HCT116 (cell line): ENCODE results near the gene TCP11L2. TPM values are rescaled to one million over a fixed set of nuclear protein-coding genes. Genes with fewer than 3 reads are reported as not detected.

Source experiments
- ATAC-seq: fragments of 200-7000 bp; cut with Tn5 transposase; 2 replicates; pipeline ENCODE4 v1.9.1; 2020; ENCODE audit warnings: mild to moderate bottlenecking, moderate library complexity
- BruUV-seq: library from RNA; stranded (reverse); fragments of 400-500 nt; replicated peaks from 2 replicates; lab custom pipeline; 2021; lab: Mats Ljungman, UMichigan
- CTCF ChIA-PET: fragments of 300-600 bp; sonication (Branson Sonifier 250); formaldehyde crosslinking; loops from one replicate; lab custom pipeline; 2021; ENCODE audit warnings: antibody characterized with exemption; lab: Charles Lee
- POLR2A ChIA-PET: fragments of 300-600, 350-600 bp; sonication (Branson Sonifier 250); formaldehyde crosslinking; loops from one replicate; lab custom pipeline; 2021; ENCODE audit warnings: antibody characterized with exemption; lab: Charles Lee
- RAD21 ChIA-PET, 2 experiments: fragments of 300-600 bp; sonication (Branson Sonifier 250); formaldehyde crosslinking; loops; one replicate each; lab custom pipeline; 2023; ENCODE audit warnings: low total read pairs in 2 of 2; ENCODE audit not compliant: uncharacterized antibody in 2 of 2, unreplicated experiment in 2 of 2, low non-redundant PET in 1 of 2; lab: Charles Lee
- DNase-seq: peaks from one replicate; pipeline ENCODE4 v3.0.0-alpha.2; 2010; ENCODE audit warnings: low read depth, low spot score
- H2AFZ ChIP-seq: fragments of 200-600 bp; shearing (Covaris generic), sonication (generic); 2 replicates; pipeline ENCODE4 v1.6.1; 2017; ENCODE audit warnings: low read depth, mixed run types, mixed read lengths, antibody characterized with exemption, low read length; ENCODE audit not compliant: poor library complexity, severe bottlenecking
- H3K27ac ChIP-seq: 2 replicates; pipeline ENCODE4 v1.5.1; 2012; ENCODE audit warnings: low read depth, low read length
- H3K27me3 ChIP-seq: fragments of 200-600 bp; sonication (generic); 2 replicates; pipeline ENCODE4 v1.6.1; 2016; ENCODE audit warnings: mixed run types, low read length, mixed read lengths; ENCODE audit not compliant: insufficient read depth
- H3K36me3 ChIP-seq, 2 experiments: fragments of 200-500 bp in 1 of 2; fragments of 200-600 bp in 1 of 2; sonication (Bioruptor generic) in 1 of 2; sonication (generic) in 1 of 2; 2 replicates each; pipeline versions ENCODE4 v1.5.1 to v1.6.1; 2014 to 2016; ENCODE audit warnings: low read length in 2 of 2, inconsistent platforms in 1 of 2, mixed read lengths in 1 of 2, mixed run types in 1 of 2; ENCODE audit not compliant: insufficient read depth in 2 of 2, control insufficient read depth in 1 of 2
- H3K4me1 ChIP-seq, 2 experiments: fragments of 200-600 bp in 1 of 2; sonication (generic) in 1 of 2; 2 replicates each; pipeline versions ENCODE4 v1.5.1 to v1.6.1; 2012 to 2017; ENCODE audit warnings: low read length in 2 of 2, inconsistent platforms in 1 of 2, mild to moderate bottlenecking in 1 of 2, mixed read lengths in 1 of 2, mixed run types in 1 of 2, moderate library complexity in 1 of 2; ENCODE audit not compliant: insufficient read depth in 2 of 2, control insufficient read depth in 1 of 2
- H3K4me2 ChIP-seq: fragments of 200-600 bp; sonication (generic); 2 replicates; pipeline ENCODE4 v1.6.1; 2017; ENCODE audit warnings: mixed run types, low read length, mixed read lengths
- H3K4me3 ChIP-seq, 2 experiments: fragments of 200-600 bp in 1 of 2; sonication (generic) in 1 of 2; replicated peaks in 1 of 2; 2 replicates each; pipeline ENCODE4 v1.5.1; 2011 to 2016; ENCODE audit warnings: low read length in 2 of 2, control low read depth in 1 of 2, low read depth in 1 of 2, mild to moderate bottlenecking in 1 of 2, mixed read lengths in 1 of 2, mixed run types in 1 of 2
- H3K79me2 ChIP-seq: fragments of 200-600 bp; sonication (generic); 2 replicates; pipeline ENCODE4 v1.6.1; 2017; ENCODE audit warnings: mild to moderate bottlenecking, mixed run types, low read length, moderate library complexity, mixed read lengths; ENCODE audit not compliant: insufficient read depth
- H3K9ac ChIP-seq: fragments of 200-600 bp; sonication (generic); 2 replicates; pipeline ENCODE4 v1.6.1; 2016; ENCODE audit warnings: low read length, mixed read lengths
- H3K9me2 ChIP-seq: fragments of 200-600 bp; sonication (generic), shearing (Covaris generic); 2 replicates; pipeline ENCODE4 v1.6.1; 2017; ENCODE audit warnings: mixed run types, mild to moderate bottlenecking, moderate library complexity; ENCODE audit not compliant: insufficient read depth
- H3K9me3 ChIP-seq, 2 experiments: fragments of 200-500 bp in 1 of 2; fragments of 200-600 bp in 1 of 2; sonication (Bioruptor generic) in 1 of 2; sonication (generic) in 1 of 2; 2 replicates each; pipeline ENCODE4 v1.6.1; 2014 to 2017; ENCODE audit warnings: low read length in 2 of 2, mixed read lengths in 2 of 2, inconsistent platforms in 1 of 2, low read depth in 1 of 2, mild to moderate bottlenecking in 1 of 2, mixed run types in 1 of 2, moderate library complexity in 1 of 2; ENCODE audit not compliant: control insufficient read depth in 1 of 2, insufficient read depth in 1 of 2
- H4K20me1 ChIP-seq: fragments of 200-600 bp; sonication (generic), shearing (Covaris generic); 2 replicates; pipeline ENCODE4 v1.6.1; 2017; ENCODE audit warnings: mixed run types, mild to moderate bottlenecking, moderate library complexity; ENCODE audit not compliant: insufficient read depth
- CEBPB ChIP-seq: IDR thresholded peaks from 2 replicates; pipeline ENCODE4 v1.6.1; 2012; ENCODE audit warnings: low read depth
- EGR1 ChIP-seq: IDR thresholded peaks from 2 replicates; pipeline ENCODE4 v1.6.1; 2012; ENCODE audit warnings: low read depth
- ELF1 ChIP-seq: IDR thresholded peaks from 2 replicates; pipeline ENCODE4 v1.6.1; 2012; ENCODE audit warnings: low read depth, borderline replicate concordance
- EZH2 ChIP-seq: fragments of 200-600 bp; sonication (generic); IDR thresholded peaks from 2 replicates; pipeline ENCODE4 v1.6.1; 2017; ENCODE audit warnings: antibody characterized with exemption, mixed run types
- EZH2phosphoT487 ChIP-seq: fragments of 200-600 bp; IDR thresholded peaks from 2 replicates; pipeline ENCODE4 v1.6.1; 2018; ENCODE audit warnings: antibody characterized with exemption, borderline replicate concordance
- FOSL1 ChIP-seq: IDR thresholded peaks from 2 replicates; pipeline ENCODE4 v1.6.1; 2012; ENCODE audit warnings: low read depth
- JUND ChIP-seq: IDR thresholded peaks from 2 replicates; pipeline ENCODE4 v1.6.1; 2012
- MAX ChIP-seq: IDR thresholded peaks from 2 replicates; pipeline ENCODE4 v1.6.1; 2012
- POLR2A ChIP-seq: IDR thresholded peaks from 2 replicates; pipeline ENCODE4 v1.7.0; 2011; ENCODE audit warnings: borderline replicate concordance; ENCODE audit not compliant: insufficient read depth, insufficient read length; ENCODE audit errors: extremely low read depth
- RAD21 ChIP-seq: IDR thresholded peaks from 2 replicates; pipeline ENCODE4 v1.6.1; 2012; ENCODE audit warnings: low read depth, mild to moderate bottlenecking
- SIN3A ChIP-seq: IDR thresholded peaks from 2 replicates; pipeline ENCODE4 v1.6.1; 2012; ENCODE audit warnings: low read depth
- SP1 ChIP-seq: IDR thresholded peaks from 2 replicates; pipeline ENCODE4 v1.6.1; 2012; ENCODE audit warnings: low read depth
- TCF7L2 ChIP-seq: IDR thresholded peaks from 2 replicates; pipeline ENCODE4 v1.7.0; 2011; ENCODE audit warnings: borderline replicate concordance, inconsistent platforms; ENCODE audit not compliant: insufficient read depth, insufficient read length; ENCODE audit errors: extremely low read depth
- YY1 ChIP-seq: IDR thresholded peaks from 2 replicates; pipeline ENCODE4 v1.6.1; 2011; ENCODE audit warnings: low read length, low read depth, moderate library complexity, mild to moderate bottlenecking; ENCODE audit not compliant: insufficient replicate concordance; ENCODE audit errors: extremely low read depth
- ZFX ChIP-seq: fragments of 450-650 bp; IDR thresholded peaks from 2 replicates; pipeline ENCODE4 v1.6.1; 2017
- ZNF274 ChIP-seq: fragments of 200-500 bp; sonication (Bioruptor generic); IDR thresholded peaks from 2 replicates; pipeline ENCODE4 v1.6.1; 2014; ENCODE audit warnings: mild to moderate bottlenecking, low read depth, low read length, inconsistent platforms
- intact Hi-C: fragments of 100-400 bp; cut with micrococcal nuclease; formaldehyde crosslinking; loops from 2 replicates; pipeline ENCODE4 v1.10.0; 2022
- total RNA-seq: library from RNA; stranded (reverse); gene quantifications from one replicate; pipeline ENCODE4 v1.2.1, GENCODE V29; 2021; ENCODE audit not compliant: unreplicated experiment
- TF ChIP-seq, protein P1 (sequence below), 3 experiments: fragments of 200-600 bp in 1 of 3; sonication (generic) in 1 of 3; IDR thresholded peaks in 2 of 3; conservative IDR thresholded peaks in 1 of 3; 2 replicates each; pipeline ENCODE4 v1.5.1; 2012 to 2017; ENCODE audit warnings: low read depth in 2 of 3, low read length in 2 of 3, antibody characterized with exemption in 1 of 3, borderline replicate concordance in 1 of 3, control low read depth in 1 of 3, mild to moderate bottlenecking in 1 of 3, mixed read lengths in 1 of 3, mixed run types in 1 of 3, moderate library complexity in 1 of 3; ENCODE audit not compliant: insufficient read depth in 1 of 3
- TF ChIP-seq, protein P2 (sequence below): IDR thresholded peaks from 2 replicates; pipeline ENCODE4 v1.6.1; 2012; ENCODE audit warnings: low read depth
- TF ChIP-seq, protein P3 (sequence below): IDR thresholded peaks from 2 replicates; pipeline ENCODE4 v1.6.1; 2011; ENCODE audit warnings: mild to moderate bottlenecking, low read length, moderate library complexity; ENCODE audit not compliant: insufficient replicate concordance; ENCODE audit errors: extremely low read depth

Gene TCP11L2
- total RNA-seq, 1 experiment from 2014 or later = 14.4 TPM

GRCh38 chr12:106332536-106332935 is 30.0 kb downstream of the TCP11L2 start:
- H3K27me3 ChIP-seq = no peaks in the 10 kb centered on the region
- no peak for DNase-seq
- no peaks in the 10 kb centered on the region for H3K9me2 ChIP-seq
- no TSS peak for BruUV-seq
- TF ChIP-seq, protein P1, sequence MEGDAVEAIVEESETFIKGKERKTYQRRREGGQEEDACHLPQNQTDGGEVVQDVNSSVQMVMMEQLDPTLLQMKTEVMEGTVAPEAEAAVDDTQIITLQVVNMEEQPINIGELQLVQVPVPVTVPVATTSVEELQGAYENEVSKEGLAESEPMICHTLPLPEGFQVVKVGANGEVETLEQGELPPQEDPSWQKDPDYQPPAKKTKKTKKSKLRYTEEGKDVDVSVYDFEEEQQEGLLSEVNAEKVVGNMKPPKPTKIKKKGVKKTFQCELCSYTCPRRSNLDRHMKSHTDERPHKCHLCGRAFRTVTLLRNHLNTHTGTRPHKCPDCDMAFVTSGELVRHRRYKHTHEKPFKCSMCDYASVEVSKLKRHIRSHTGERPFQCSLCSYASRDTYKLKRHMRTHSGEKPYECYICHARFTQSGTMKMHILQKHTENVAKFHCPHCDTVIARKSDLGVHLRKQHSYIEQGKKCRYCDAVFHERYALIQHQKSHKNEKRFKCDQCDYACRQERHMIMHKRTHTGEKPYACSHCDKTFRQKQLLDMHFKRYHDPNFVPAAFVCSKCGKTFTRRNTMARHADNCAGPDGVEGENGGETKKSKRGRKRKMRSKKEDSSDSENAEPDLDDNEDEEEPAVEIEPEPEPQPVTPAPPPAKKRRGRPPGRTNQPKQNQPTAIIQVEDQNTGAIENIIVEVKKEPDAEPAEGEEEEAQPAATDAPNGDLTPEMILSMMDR (IDR thresholded peaks at IDR 0.05 in 2 of 3, conservative IDR thresholded peaks at IDR 0.05 in 1 of 3; ENCODE audit: borderline replicate concordance in 1 of 3, insufficient read depth in 1 of 3, low read depth in 2 of 3, low read length in 2 of 3) = no peak
- no peak for TF ChIP-seq MAX
- TF ChIP-seq, protein P2, sequence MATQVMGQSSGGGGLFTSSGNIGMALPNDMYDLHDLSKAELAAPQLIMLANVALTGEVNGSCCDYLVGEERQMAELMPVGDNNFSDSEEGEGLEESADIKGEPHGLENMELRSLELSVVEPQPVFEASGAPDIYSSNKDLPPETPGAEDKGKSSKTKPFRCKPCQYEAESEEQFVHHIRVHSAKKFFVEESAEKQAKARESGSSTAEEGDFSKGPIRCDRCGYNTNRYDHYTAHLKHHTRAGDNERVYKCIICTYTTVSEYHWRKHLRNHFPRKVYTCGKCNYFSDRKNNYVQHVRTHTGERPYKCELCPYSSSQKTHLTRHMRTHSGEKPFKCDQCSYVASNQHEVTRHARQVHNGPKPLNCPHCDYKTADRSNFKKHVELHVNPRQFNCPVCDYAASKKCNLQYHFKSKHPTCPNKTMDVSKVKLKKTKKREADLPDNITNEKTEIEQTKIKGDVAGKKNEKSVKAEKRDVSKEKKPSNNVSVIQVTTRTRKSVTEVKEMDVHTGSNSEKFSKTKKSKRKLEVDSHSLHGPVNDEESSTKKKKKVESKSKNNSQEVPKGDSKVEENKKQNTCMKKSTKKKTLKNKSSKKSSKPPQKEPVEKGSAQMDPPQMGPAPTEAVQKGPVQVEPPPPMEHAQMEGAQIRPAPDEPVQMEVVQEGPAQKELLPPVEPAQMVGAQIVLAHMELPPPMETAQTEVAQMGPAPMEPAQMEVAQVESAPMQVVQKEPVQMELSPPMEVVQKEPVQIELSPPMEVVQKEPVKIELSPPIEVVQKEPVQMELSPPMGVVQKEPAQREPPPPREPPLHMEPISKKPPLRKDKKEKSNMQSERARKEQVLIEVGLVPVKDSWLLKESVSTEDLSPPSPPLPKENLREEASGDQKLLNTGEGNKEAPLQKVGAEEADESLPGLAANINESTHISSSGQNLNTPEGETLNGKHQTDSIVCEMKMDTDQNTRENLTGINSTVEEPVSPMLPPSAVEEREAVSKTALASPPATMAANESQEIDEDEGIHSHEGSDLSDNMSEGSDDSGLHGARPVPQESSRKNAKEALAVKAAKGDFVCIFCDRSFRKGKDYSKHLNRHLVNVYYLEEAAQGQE = no peak
- no peak for TF ChIP-seq SP1
- TF ChIP-seq POLR2A = no peak
- no peak for TF ChIP-seq EZH2phosphoT487
- TF ChIP-seq, protein P3, sequence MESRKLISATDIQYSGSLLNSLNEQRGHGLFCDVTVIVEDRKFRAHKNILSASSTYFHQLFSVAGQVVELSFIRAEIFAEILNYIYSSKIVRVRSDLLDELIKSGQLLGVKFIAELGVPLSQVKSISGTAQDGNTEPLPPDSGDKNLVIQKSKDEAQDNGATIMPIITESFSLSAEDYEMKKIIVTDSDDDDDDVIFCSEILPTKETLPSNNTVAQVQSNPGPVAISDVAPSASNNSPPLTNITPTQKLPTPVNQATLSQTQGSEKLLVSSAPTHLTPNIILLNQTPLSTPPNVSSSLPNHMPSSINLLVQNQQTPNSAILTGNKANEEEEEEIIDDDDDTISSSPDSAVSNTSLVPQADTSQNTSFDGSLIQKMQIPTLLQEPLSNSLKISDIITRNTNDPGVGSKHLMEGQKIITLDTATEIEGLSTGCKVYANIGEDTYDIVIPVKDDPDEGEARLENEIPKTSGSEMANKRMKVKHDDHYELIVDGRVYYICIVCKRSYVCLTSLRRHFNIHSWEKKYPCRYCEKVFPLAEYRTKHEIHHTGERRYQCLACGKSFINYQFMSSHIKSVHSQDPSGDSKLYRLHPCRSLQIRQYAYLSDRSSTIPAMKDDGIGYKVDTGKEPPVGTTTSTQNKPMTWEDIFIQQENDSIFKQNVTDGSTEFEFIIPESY = no peak
- TF ChIP-seq SIN3A = no peak
- no peak for TF ChIP-seq YY1
- no peak for TF ChIP-seq JUND
- TF ChIP-seq EGR1 = no peak
- TF ChIP-seq TCF7L2 = no peak
- no peak for TF ChIP-seq FOSL1
- no peak for TF ChIP-seq EZH2
- TF ChIP-seq ZFX = no peak
- TF ChIP-seq ELF1 = no peak
- TF ChIP-seq CEBPB = no peak
- no peak for TF ChIP-seq ZNF274
- TF ChIP-seq RAD21 = no peak
- TF ChIP-seq, all 23 proteins: peak for 0
- CTCF ChIA-PET = interaction anchor here (1.1 to 1.3 kb wide), 2 partner anchors 13 to 25 kb away, joined by 3 to 4 read pairs; partner anchors contain the start of gene POLR3B
- H3K9me3 ChIP-seq = no peaks in the 10 kb centered on the region
- no peaks in the 10 kb centered on the region for H3K79me2 ChIP-seq
- no peak overlapping the region for H3K4me3 ChIP-seq
- no peak for ATAC-seq
- no peak overlapping the region for H3K4me2 ChIP-seq
- POLR2A ChIA-PET = no interaction called here
- H3K36me3 ChIP-seq = no peaks in the 10 kb centered on the region
- 0 out of 4 replicates have a peak, but pooled peaks cover 0 to 3% of the 10 kb centered on the region in 2 experiments for H3K4me1 ChIP-seq
- no peak overlapping the region for H3K27ac ChIP-seq
- H2AFZ ChIP-seq = no peak overlapping the region
- intact Hi-C loops = no loop called here
- H4K20me1 ChIP-seq = no peaks in the 10 kb centered on the region
- RAD21 ChIA-PET = no interaction called here
- no peak overlapping the region for H3K9ac ChIP-seq
